IMR-90 (cell line): ENCODE data around the gene DNM2. TPM values are rescaled to one million over a fixed set of nuclear protein-coding genes. Genes with fewer than 3 reads are reported as not detected.
A peak's percentile ranks its signal among the peaks of the same experiment; 100 is the strongest.

ENCODE experiments used
- ATAC-seq: fragments of 200-7000 bp; cut with Tn5 transposase; 2 replicates; pipeline ENCODE4 v1.9.1; 2020; ENCODE audit warnings: low read depth, mild to moderate bottlenecking, moderate library complexity
- BruUV-seq: library from RNA; stranded (reverse); fragments of 400-500 nt; replicated peaks from 2 replicates; lab custom pipeline; 2021; lab: Mats Ljungman, UMichigan
- CTCF ChIA-PET: fragments of 300-600 bp; formaldehyde crosslinking; extraction: SDS; loops from one replicate; lab custom pipeline; 2021; ENCODE audit warnings: antibody characterized with exemption; lab: Yijun Ruan, JAX
- POLR2A ChIA-PET: fragments of 300-600 bp; sonication (Branson Sonifier 250); formaldehyde crosslinking; loops from one replicate; lab custom pipeline; 2022; ENCODE audit warnings: antibody characterized with exemption; ENCODE audit not compliant: unreplicated experiment; lab: Charles Lee
- DNase-seq: peaks from one replicate; pipeline ENCODE4 v3.0.0; 2013
- H2AFZ ChIP-seq: replicated peaks from 2 replicates; pipeline ENCODE3; 2013; ENCODE audit warnings: low read length, mild to moderate bottlenecking; ENCODE audit not compliant: poor library complexity
- H2AK5ac ChIP-seq: 2 replicates; pipeline ENCODE4 v1.6.1; 2013; ENCODE audit warnings: low read depth, low read length, inconsistent platforms
- H2AK9ac ChIP-seq: replicated peaks from 2 replicates; pipeline ENCODE3; 2013; ENCODE audit warnings: mild to moderate bottlenecking, low read depth, low read length, moderate library complexity; ENCODE audit not compliant: poor library complexity
- H2BK120ac ChIP-seq: 2 replicates; pipeline ENCODE4 v1.6.1; 2013; ENCODE audit warnings: low read depth, low read length, inconsistent platforms
- H2BK15ac ChIP-seq: 3 replicates; pipeline ENCODE4 v1.6.1; 2013; ENCODE audit warnings: low read depth, low read length, inconsistent platforms
- H2BK20ac ChIP-seq: 2 replicates; pipeline ENCODE4 v1.6.1; 2013; ENCODE audit warnings: low read depth, mild to moderate bottlenecking, inconsistent platforms, low read length, moderate library complexity
- H2BK5ac ChIP-seq: 2 replicates; pipeline ENCODE4 v1.6.1; 2013; ENCODE audit warnings: mild to moderate bottlenecking, low read depth, low read length, inconsistent platforms; ENCODE audit not compliant: poor library complexity, severe bottlenecking
- H3K14ac ChIP-seq: replicated peaks from 2 replicates; pipeline ENCODE4 v1.6.1; 2013; ENCODE audit warnings: low read depth, low read length, inconsistent platforms
- H3K18ac ChIP-seq: 2 replicates; pipeline ENCODE4 v1.6.1; 2013; ENCODE audit warnings: low read depth, low read length, control low read depth
- H3K23ac ChIP-seq: 2 replicates; pipeline ENCODE4 v1.6.1; 2013; ENCODE audit warnings: low read depth, low read length, inconsistent platforms
- H3K27ac ChIP-seq: 2 replicates; pipeline ENCODE4 v1.5.1; 2013; ENCODE audit warnings: mild to moderate bottlenecking, control low read depth, low read length; ENCODE audit not compliant: insufficient read depth
- H3K27me3 ChIP-seq: 2 replicates; pipeline ENCODE4 v1.6.1; 2013; ENCODE audit warnings: low read length; ENCODE audit not compliant: control insufficient read depth, insufficient read depth
- H3K36me3 ChIP-seq: 2 replicates; pipeline ENCODE4 v1.6.1; 2013; ENCODE audit warnings: low read length, mixed read lengths; ENCODE audit not compliant: control insufficient read depth, insufficient read depth
- H3K4ac ChIP-seq: 2 replicates; pipeline ENCODE4 v1.6.1; 2013; ENCODE audit warnings: low read depth, low read length, inconsistent platforms
- H3K4me1 ChIP-seq: 2 replicates; pipeline ENCODE4 v1.6.1; 2013; ENCODE audit warnings: low read length, mixed read lengths; ENCODE audit not compliant: control insufficient read depth, insufficient read depth
- H3K4me2 ChIP-seq: 2 replicates; pipeline ENCODE4 v1.6.1; 2013; ENCODE audit warnings: low read depth, mild to moderate bottlenecking, control low read depth, low read length, moderate library complexity
- H3K4me3 ChIP-seq: 2 replicates; pipeline ENCODE4 v1.5.1; 2013; ENCODE audit warnings: low read depth, mild to moderate bottlenecking, control low read depth, low read length, moderate library complexity; ENCODE audit not compliant: insufficient read depth
- H3K56ac ChIP-seq: 2 replicates; pipeline ENCODE4 v1.6.1; 2013; ENCODE audit warnings: low read length, inconsistent platforms; ENCODE audit not compliant: insufficient read depth; ENCODE audit errors: extremely low read depth
- H3K79me1 ChIP-seq, 2 experiments: 2 replicates each; pipeline ENCODE4 v1.6.1; 2013; ENCODE audit warnings: low read length in 2 of 2, inconsistent platforms in 1 of 2, low read depth in 1 of 2
- H3K9ac ChIP-seq: 2 replicates; pipeline ENCODE4 v1.6.1; 2013; ENCODE audit warnings: low read depth, low read length, control low read depth
- H3K9me1 ChIP-seq: 2 replicates; pipeline ENCODE4 v1.6.1; 2013; ENCODE audit warnings: low read length, inconsistent platforms; ENCODE audit not compliant: insufficient read depth
- H3K9me3 ChIP-seq: 2 replicates; pipeline ENCODE4 v1.6.1; 2013; ENCODE audit warnings: low read length; ENCODE audit not compliant: control insufficient read depth, insufficient read depth
- H4K20me1 ChIP-seq: 2 replicates; pipeline ENCODE4 v1.6.1; 2013; ENCODE audit warnings: low read length, inconsistent platforms; ENCODE audit not compliant: insufficient read depth
- H4K5ac ChIP-seq: 2 replicates; pipeline ENCODE4 v1.6.1; 2013; ENCODE audit warnings: mild to moderate bottlenecking, low read depth, low read length, control low read depth
- H4K8ac ChIP-seq, 2 experiments: 2 replicates each; pipeline ENCODE4 v1.6.1; 2013; ENCODE audit warnings: low read depth in 2 of 2, low read length in 2 of 2, control low read depth in 1 of 2, inconsistent platforms in 1 of 2
- H4K91ac ChIP-seq: 2 replicates; pipeline ENCODE4 v1.6.1; 2013; ENCODE audit warnings: low read depth, low read length, inconsistent platforms; ENCODE audit not compliant: insufficient read depth
- BHLHE40 ChIP-seq: fragments of 150-350 bp; IDR thresholded peaks from 2 replicates; pipeline ENCODE4 v1.6.1; 2016; ENCODE audit warnings: mild to moderate bottlenecking, low read depth, low read length
- CEBPB ChIP-seq: IDR thresholded peaks from 2 replicates; pipeline ENCODE4 v1.6.1; 2012; ENCODE audit warnings: low read depth, low read length, improper control_type of control experiment
- CHD1 ChIP-seq: IDR thresholded peaks from 2 replicates; pipeline ENCODE4 v1.6.1; 2012; ENCODE audit warnings: low read depth, low read length, improper control_type of control experiment
- FOS ChIP-seq: fragments of 150-350 bp; IDR thresholded peaks from 2 replicates; pipeline ENCODE4 v1.6.1; 2016; ENCODE audit warnings: low read depth, low read length
- MAFK ChIP-seq: IDR thresholded peaks from 2 replicates; pipeline ENCODE4 v1.6.1; 2012; ENCODE audit warnings: low read depth, low read length, improper control_type of control experiment
- MAZ ChIP-seq: IDR thresholded peaks from 2 replicates; pipeline ENCODE4 v1.6.1; 2012; ENCODE audit warnings: low read depth, mild to moderate bottlenecking, low read length, improper control_type of control experiment, moderate library complexity, borderline replicate concordance
- MXI1 ChIP-seq: IDR thresholded peaks from 2 replicates; pipeline ENCODE4 v1.6.1; 2012; ENCODE audit warnings: low read depth, mild to moderate bottlenecking, low read length, moderate library complexity, borderline replicate concordance
- NFE2L2 ChIP-seq: fragments of 150-350 bp; IDR thresholded peaks from 2 replicates; pipeline ENCODE4 v1.6.1; 2016; ENCODE audit warnings: low read depth, mild to moderate bottlenecking, low read length
- POLR2A ChIP-seq: IDR thresholded peaks from 2 replicates; pipeline ENCODE4 v1.6.1; 2012; ENCODE audit warnings: mild to moderate bottlenecking, low read depth, low read length
- RAD21 ChIP-seq: IDR thresholded peaks from 2 replicates; pipeline ENCODE4 v1.6.1; 2012; ENCODE audit warnings: low read length, improper control_type of control experiment
- RCOR1 ChIP-seq: IDR thresholded peaks from 2 replicates; pipeline ENCODE4 v1.6.1; 2012; ENCODE audit warnings: mild to moderate bottlenecking, low read length, improper control_type of control experiment; ENCODE audit not compliant: insufficient replicate concordance
- RFX5 ChIP-seq: IDR thresholded peaks from 2 replicates; pipeline ENCODE4 v1.8.0; 2012; ENCODE audit warnings: low read depth, mild to moderate bottlenecking, low read length, moderate library complexity
- SMC3 ChIP-seq: fragments of 150-350 bp; IDR thresholded peaks from 2 replicates; pipeline ENCODE4 v1.6.1; 2016; ENCODE audit warnings: low read depth, mild to moderate bottlenecking, antibody characterized with exemption, low read length, moderate library complexity
- WGBS, 2 experiments: methylation state at CpG; one replicate each; pipeline versions ENCODE4 v1.1.5 to v1.1.7; 2013; ENCODE audit warnings: missing lambda C conversion rate in 2 of 2; ENCODE audit not compliant: insufficient read length in 1 of 2; ENCODE audit errors: extremely low coverage in 2 of 2; 5-methylcytosine and 5-hydroxymethylcytosine counted together
- dilution Hi-C: fragments of 300-500 bp; cut with HindIII; formaldehyde crosslinking; loops from one replicate; pipeline ENCODE4 v1.14.3; 2018; ENCODE audit warnings: low sequenced_read_pairs; ENCODE audit not compliant: unreplicated experiment
- in situ Hi-C: fragments of 300-500 bp; cut with MboI; formaldehyde crosslinking; loops from 3 replicates; pipeline ENCODE4 v1.14.3; 2019; ENCODE audit warnings: low sequenced_read_pairs, inconsistent platforms, mixed read lengths
- intact Hi-C: fragments of 100-400 bp; cut with micrococcal nuclease; formaldehyde crosslinking; loops from 2 replicates; pipeline ENCODE4 v1.10.0; 2022
- polyA plus RNA-seq, 3 experiments: library from polyadenylated mRNA; depleted of rRNA; stranded (reverse); fragments of >200 nt; gene quantifications; 2 replicates each; pipeline ENCODE4 v1.2.3, GENCODE V29; 2012; ENCODE audit warnings: low replicate concordance in 1 of 3
- total RNA-seq: library from RNA; depleted of rRNA; stranded (reverse); fragments of >200 nt; gene quantifications from 2 replicates; pipeline ENCODE4 v1.2.3, GENCODE V29; 2012
- TF ChIP-seq, protein P1 (sequence below): fragments of 150-350 bp; IDR thresholded peaks from 2 replicates; pipeline ENCODE4 v1.6.1; 2017; ENCODE audit warnings: mild to moderate bottlenecking, antibody characterized with exemption, low read length, low read depth
- TF ChIP-seq, protein P2 (sequence below): fragments of 150-350 bp; IDR thresholded peaks from 2 replicates; pipeline ENCODE4 v1.6.1; 2016; ENCODE audit warnings: low read depth, mild to moderate bottlenecking, low read length, moderate library complexity, borderline replicate concordance
- TF ChIP-seq, protein P3 (sequence below): conservative IDR thresholded peaks from 2 replicates; pipeline ENCODE4 v1.5.1; 2012; ENCODE audit warnings: mild to moderate bottlenecking, low read depth, low read length, improper control_type of control experiment

The DNM2 gene
- total and polyA plus RNA-seq, 2 of the 4 experiments (the other 2 are of a cell fraction) = 55.6 to 74.2 TPM

DNA sequence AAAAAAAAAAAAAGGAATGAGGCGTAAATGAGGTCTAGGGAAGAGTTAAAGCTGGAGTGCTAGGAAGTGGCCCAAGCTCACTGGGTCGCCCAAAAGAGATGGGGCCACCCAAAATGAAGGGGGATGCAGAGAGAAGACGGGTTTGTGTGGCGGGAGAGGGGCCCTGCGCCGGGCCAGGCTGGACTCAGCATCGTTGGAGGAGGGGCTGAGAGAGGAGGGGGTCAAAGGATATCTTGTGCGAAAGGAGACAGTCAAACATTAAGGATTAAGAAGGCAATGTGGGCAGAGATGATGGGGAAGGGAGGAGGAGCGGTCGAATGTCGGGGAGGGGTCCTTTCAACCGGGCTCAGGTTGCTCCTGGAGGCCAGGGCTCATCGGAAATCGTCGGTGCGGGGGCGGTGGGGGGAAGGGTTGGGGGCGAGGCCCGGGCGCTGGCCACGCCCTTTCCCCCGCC is 152.6 kb downstream of the DNM2 start:
- Histone ChIP-seq H3K4me1 (peaks cover 8% of the 10 kb centered on the region), H3K9me3 (no peaks in the 10 kb centered on the region), H3K4ac (peak overlapping the region; percentile 86), H3K56ac (no peak overlapping the region), H2BK15ac (peak overlapping the region; percentile 3; the same call in 2 of the 3 replicates), H2BK120ac (peak overlapping the region; percentile 44), H3K4me3 (peak overlapping the region; percentile 49), H3K27me3 (no peaks in the 10 kb centered on the region), H3K14ac (peak overlapping the region; percentile 23), H3K27ac (peak overlapping the region; percentile 89), H2AK5ac (peak overlapping the region; percentile 58), H4K20me1 (peaks cover 19% of the 10 kb centered on the region; the same call in 1 of the 2 replicates), H2AFZ (peak overlapping the region; percentile 84), H3K9ac (peak overlapping the region; percentile 54), H3K23ac (peak overlapping the region; percentile 5; the same call in 1 of the 2 replicates), H3K9me1 (peaks cover 7% of the 10 kb centered on the region), H3K4me2 (peak overlapping the region; percentile 93), H2BK20ac (peak overlapping the region; percentile 7; the same call in 1 of the 2 replicates), H2AK9ac (peak overlapping the region; percentile 97), H4K91ac (peak overlapping the region; percentile 64), H4K5ac (peak overlapping the region; percentile 98), H3K79me1 (peaks cover 13 to 34% of the 10 kb centered on the region in 2 experiments), H3K36me3 (no peaks in the 10 kb centered on the region), H3K18ac (peak overlapping the region; percentile 84), H2BK5ac (peak overlapping the region; percentile 70), H4K8ac (peak overlapping the region; percentile 81 to 95)
- ATAC-seq = no peak
- no TSS peak for BruUV-seq
- TF ChIP-seq RFX5 = no peak
- TF ChIP-seq MXI1 = no peak
- TF ChIP-seq NFE2L2 = no peak
- TF ChIP-seq RAD21 = no peak
- TF ChIP-seq CHD1 = no peak
- TF ChIP-seq, protein P1, sequence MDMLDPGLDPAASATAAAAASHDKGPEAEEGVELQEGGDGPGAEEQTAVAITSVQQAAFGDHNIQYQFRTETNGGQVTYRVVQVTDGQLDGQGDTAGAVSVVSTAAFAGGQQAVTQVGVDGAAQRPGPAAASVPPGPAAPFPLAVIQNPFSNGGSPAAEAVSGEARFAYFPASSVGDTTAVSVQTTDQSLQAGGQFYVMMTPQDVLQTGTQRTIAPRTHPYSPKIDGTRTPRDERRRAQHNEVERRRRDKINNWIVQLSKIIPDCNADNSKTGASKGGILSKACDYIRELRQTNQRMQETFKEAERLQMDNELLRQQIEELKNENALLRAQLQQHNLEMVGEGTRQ = no peak
- TF ChIP-seq MAFK = no peak
- TF ChIP-seq CEBPB = no peak
- no peak for TF ChIP-seq POLR2A
- no peak for TF ChIP-seq MAZ
- no peak for TF ChIP-seq SMC3
- no peak for TF ChIP-seq BHLHE40
- TF ChIP-seq, protein P2, sequence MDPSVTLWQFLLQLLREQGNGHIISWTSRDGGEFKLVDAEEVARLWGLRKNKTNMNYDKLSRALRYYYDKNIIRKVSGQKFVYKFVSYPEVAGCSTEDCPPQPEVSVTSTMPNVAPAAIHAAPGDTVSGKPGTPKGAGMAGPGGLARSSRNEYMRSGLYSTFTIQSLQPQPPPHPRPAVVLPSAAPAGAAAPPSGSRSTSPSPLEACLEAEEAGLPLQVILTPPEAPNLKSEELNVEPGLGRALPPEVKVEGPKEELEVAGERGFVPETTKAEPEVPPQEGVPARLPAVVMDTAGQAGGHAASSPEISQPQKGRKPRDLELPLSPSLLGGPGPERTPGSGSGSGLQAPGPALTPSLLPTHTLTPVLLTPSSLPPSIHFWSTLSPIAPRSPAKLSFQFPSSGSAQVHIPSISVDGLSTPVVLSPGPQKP = no peak
- no peak for TF ChIP-seq FOS
- TF ChIP-seq, protein P3, sequence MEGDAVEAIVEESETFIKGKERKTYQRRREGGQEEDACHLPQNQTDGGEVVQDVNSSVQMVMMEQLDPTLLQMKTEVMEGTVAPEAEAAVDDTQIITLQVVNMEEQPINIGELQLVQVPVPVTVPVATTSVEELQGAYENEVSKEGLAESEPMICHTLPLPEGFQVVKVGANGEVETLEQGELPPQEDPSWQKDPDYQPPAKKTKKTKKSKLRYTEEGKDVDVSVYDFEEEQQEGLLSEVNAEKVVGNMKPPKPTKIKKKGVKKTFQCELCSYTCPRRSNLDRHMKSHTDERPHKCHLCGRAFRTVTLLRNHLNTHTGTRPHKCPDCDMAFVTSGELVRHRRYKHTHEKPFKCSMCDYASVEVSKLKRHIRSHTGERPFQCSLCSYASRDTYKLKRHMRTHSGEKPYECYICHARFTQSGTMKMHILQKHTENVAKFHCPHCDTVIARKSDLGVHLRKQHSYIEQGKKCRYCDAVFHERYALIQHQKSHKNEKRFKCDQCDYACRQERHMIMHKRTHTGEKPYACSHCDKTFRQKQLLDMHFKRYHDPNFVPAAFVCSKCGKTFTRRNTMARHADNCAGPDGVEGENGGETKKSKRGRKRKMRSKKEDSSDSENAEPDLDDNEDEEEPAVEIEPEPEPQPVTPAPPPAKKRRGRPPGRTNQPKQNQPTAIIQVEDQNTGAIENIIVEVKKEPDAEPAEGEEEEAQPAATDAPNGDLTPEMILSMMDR = no peak
- TF ChIP-seq RCOR1 = no peak
- POLR2A ChIA-PET = no interaction called here
- in situ Hi-C loops (no loop called here), dilution Hi-C loops (no loop called here), intact Hi-C loops (loop anchor here (5.0 kb wide), 1 partner anchor 57 kb away; the partner anchor contains the start of genes TIMM29 and YIPF2)
- CTCF ChIA-PET = interaction anchor here (0.5 to 1.5 kb wide), 11 partner anchors 8 to 259 kb away, joined by 3 to 9 read pairs (median 5); no protein-coding TSS in a partner anchor
- no peak for DNase-seq
- 8% methylated on average over 5 of the region's 22 CpGs; no CpG with 5 or more reads in 1 of the 2 experiments for WGBS, 2 experiments
